Esophagus mucosa (tissue), 1 donor: Measurements from ENCODE around the gene GPR152. TPM values are rescaled to one million over a fixed set of nuclear protein-coding genes. Genes with fewer than 3 reads are reported as not detected.
A peak's percentile ranks its signal among the peaks of the same experiment; 100 is the strongest.
"Not testable (repeated sequence)": the region's sequence is repeated elsewhere in the genome, so short reads cannot be mapped to it uniquely, and the experiment has no call there.

Experiments
- ATAC-seq: fragments of 200-7000 bp; cut with Tn5 transposase; one replicate; pipeline ENCODE4 v1.9.1; 2020
- total RNA-seq: library from RNA; stranded (reverse); gene quantifications from one replicate; pipeline ENCODE4 v1.2.4, GENCODE V29; 2023
- donor health status: DM: yes; HTN: yes; CAD: no.

The GPR152 gene
- total RNA-seq, 1 donor from 2014 or later, result not detected

GRCh38 chr11:67489203-67489884 lies 36.8 kb upstream of the GPR152 start:
- ATAC-seq, result no peak

- ATAC-seq, result no peak
These were observed 34.1 kb upstream of the GPR152 start for GRCh38 chr11:67486481-67487195.

GRCh38 chr11:67485873-67486361 lies 33.4 kb upstream of the GPR152 start:
- ATAC-seq, result not testable (repeated sequence)

DNA sequence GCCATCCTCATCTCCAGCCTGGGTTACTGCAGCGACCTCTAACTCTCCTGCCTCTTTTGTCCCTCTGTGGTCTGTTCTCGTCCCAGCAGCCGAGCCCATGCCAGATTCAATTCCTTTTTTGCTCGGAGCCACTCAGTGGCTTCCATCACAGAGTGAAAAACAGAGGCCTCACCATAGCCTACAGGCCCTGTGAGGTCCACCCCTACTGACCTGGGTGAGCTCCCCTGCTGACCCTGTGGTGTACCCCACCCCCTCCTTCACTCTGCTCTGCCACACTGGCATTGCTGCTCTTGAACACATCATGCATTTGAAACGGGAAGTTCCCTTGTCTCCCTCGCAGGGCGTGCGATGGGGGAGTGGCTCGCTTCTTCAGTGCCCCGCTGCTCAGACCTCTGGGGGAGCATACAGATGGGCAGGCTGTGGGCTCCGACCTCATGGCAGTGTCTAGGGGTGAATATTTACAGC lies 32.4 kb upstream of the GPR152 start:
- no peak for ATAC-seq

DNA sequence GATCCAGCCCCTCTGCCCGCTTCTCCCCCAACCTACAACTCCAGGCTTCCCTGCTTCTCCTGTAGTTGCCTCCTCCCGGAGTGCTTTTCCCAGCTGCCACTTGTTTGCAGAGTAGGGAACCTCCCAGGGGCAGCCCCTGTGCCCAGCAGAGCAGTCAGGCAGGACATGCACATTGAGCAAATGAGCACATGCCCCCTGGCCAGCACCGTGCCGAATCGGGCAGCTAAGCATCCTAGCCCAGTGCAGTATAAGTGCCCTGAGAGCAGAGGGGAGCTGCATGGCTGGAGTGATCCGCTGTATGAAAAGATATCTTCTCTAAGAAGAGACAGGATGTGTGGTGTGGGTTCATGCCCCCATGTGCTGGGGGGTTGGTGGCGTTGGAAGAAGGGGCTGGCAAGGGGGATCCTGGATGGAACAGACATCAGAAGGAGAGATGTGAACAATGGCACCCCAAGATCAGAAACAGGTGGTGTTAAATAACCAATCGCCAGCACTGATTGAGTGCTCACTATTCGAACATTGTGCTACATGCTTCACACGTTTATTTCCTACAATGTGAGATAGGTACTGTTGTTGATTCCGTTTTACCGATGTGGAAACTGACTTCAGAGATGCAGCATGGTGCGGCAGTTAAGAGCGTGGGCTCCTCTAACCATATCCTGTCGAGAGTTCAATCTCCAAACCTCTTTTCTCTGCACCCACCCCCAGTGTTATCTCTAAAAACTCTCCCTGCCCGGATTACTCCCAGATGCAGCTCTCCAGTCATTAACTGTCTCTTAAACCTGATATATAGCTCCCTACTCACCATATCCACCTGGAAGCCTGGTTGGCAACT lies 31.5 kb upstream of the GPR152 start:
- ATAC-seq, result no peak

GRCh38 chr11:67482827-67483798 lies 30.6 kb upstream of the GPR152 start, which contains the start of gene AIP:
TSS of gene AIP (plus strand) at chr11:67483026. CDS start at chr11:67483159, 133 bp downstream.
- peak; percentile 96 for ATAC-seq

- ATAC-seq, result no peak
These were observed 29.8 kb upstream of the GPR152 start for GRCh38 chr11:67482275-67482826.

DNA sequence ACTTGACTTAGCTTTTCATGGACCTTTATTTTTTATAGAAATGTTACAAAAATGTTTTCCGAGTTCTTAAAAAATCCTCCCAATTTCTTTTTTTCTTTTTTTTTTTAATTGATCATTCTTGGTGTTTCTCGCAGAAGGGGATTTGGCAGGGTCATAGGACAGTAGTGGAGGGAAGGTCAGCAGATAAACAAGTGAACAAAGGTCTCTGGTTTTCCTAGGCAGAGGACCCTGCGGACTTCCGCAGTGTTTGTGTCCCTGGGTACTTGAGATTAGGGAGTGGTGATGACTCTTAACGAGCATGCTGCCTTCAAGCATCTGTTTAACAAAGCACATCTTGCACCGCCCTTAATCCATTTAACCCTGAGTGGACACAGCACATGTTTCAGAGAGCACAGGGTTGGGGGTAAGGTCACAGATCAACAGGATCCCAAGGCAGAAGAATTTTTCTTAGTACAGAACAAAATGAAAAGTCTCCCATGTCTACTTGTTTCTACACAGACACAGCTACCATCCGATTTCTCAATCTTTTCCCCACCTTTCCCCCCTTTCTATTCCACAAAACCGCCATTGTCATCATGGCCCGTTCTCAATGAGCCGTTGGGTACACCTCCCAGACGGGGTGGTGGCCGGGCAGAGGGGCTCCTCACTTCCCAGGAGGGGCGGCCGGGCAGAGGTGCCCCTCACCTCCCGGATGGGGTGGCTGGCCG lies 25.0 kb upstream of the GPR152 start:
- not testable (repeated sequence) for ATAC-seq

GRCh38 chr11:67476692-67477091 lies 24.2 kb upstream of the GPR152 start:
- ATAC-seq, result not testable (repeated sequence)

GRCh38 chr11:67472882-67473281 lies 20.4 kb upstream of the GPR152 start:
- no peak for ATAC-seq

GRCh38 chr11:67470337-67471002 lies 17.9 kb upstream of the GPR152 start:
- ATAC-seq, result no peak

DNA sequence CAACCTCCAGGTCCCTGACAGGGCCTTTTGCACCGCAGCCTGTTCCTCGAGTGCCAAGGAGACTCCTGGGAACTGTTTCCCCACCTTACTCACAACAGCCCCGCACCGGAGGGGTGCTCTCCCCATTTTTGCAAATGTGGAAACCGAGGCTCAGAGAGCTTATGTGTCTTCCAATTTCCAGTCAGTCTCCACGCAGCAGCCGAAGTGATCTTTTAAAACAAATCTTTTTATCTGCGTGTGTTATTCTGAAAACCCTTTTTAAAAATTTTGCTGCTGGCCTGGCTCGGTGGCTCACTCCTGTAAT lies 16.9 kb upstream of the GPR152 start:
- ATAC-seq, result no peak

DNA sequence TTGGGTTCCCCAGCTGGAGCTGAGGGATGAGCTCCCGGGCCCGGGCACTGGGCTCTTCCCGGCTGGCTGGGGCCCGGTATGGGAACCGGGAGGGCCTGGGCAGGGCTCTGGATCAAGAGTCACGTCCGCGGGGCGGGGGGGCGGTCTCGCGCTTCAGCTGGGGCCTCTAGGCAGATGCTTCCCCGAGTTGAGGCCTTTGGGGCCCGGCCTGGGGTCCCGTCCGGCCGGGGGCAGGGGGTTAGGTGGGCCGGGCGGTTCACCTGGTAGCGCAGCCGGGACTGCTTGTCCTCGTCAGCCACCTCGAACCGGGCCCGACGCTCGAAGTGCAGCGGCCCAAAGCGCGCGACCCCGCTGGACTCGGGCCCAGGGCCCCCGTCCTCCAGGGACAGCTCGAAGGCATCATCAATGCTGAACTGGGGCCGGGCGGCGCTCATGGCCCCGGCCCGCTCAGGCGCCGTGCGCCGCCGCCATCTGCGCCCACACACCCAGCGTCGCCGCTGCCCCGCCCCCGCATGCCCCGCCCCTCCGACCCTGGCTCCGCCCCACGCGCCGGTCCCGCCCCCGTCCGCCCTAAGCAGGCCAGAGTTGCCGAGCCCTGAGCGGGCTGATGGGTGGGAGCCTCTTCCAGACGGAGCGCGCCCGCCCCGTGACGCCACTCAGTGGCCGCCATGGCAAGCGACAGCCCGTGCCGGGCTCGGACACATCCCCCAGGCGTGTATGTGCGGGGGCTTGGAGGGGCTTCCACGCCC lies 16.4 kb upstream of the GPR152 start, which contains the start of gene TMEM134:
Gene TMEM134 (minus strand): TSS at position 493 of the 749 bp plus-strand sequence. CDS start 59 bp downstream, at position 434.
- peak; percentile 84 for ATAC-seq

- peak; percentile 0 for ATAC-seq
These were observed 15.9 kb upstream of the GPR152 start for GRCh38 chr11:67468456-67468758.

- ATAC-seq, result peak; percentile 45
These were observed 15.5 kb upstream of the GPR152 start for GRCh38 chr11:67468056-67468455.

DNA sequence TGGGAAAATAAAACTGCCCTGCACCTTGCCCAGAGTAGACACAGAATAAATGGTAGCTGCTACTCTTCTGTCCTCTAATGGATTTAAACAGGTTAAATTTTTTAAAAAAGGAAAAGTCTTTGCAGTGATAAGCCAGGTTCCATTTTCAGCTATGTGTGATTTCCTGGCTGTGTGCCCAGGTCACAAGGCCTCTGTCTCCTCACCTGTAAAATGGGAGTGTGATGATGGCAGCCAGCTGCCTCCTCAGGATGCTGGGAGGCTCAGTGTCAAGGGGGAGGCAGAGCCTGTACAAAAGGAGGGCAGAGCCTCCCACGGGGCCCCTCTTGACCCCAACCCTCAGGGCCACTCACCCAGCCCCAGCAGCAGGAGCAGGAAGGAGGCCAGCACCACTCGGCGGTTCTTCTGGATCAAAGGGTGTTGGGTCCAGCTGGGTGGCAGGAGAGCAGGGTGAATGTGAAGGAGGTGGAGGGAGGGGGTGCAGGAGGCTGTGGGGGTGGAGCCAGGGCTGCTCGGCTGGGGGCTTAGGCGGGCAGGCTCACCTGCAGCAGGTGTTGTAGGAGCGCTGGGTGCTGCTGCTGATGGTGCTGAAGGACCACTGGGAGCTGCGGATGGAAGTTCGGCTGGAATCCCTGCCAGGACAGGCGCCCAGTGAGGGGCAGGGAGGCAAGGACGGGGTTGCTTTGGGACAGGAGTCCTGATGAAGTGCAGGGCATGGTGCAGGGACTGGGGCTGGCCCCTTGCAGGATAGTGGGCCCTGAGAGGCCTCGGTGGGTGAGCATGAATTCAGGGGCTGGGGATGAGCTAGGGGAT lies 14.6 kb upstream of the GPR152 start:
- no peak for ATAC-seq

DNA sequence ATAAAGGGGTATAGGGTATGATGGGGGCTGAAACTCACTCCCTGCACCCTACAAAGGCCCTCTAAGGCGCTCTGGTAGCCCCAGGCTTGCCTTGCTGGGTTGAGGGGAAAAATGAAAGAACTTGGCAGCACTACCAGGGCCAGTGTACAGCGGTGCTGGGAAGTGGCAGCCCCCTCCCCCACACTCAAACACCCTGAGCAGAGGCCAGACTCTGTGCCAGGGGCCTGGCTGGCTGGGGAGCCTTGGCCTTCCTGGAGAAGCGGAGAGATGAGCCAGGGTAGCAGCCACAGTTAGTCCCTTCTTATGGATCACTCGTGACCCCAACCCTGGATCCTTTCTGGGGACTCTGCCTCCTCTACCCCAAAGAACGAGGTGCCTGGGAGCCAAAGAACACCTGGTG lies 13.8 kb upstream of the GPR152 start:
- no peak for ATAC-seq

DNA sequence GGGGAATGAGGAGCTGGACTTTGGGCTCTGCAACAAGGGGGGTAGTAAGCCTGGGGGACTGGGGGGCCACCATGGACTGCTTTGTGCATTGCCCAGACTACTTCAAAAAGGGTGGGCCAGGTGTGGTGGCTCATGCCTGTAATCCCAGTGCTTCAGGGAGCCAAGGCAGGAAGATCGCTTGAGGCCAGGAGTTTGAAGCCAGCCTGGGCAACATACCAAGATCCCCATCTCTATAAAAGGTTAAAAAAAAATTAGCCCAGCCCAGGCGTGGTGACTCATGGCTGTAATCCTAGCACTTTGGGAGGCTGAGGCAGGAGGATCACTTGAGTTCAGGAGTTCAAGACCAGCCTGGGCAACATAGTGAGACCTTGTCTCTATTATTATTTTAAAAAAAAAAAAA lies 13.0 kb upstream of the GPR152 start:
- ATAC-seq, result not testable (repeated sequence)

- no peak for ATAC-seq
These were observed 12.6 kb upstream of the GPR152 start for GRCh38 chr11:67465189-67465510.
